ENCODE data around the gene NEDD9.

NEDD9 gene

GRCh38 chr6:11260249-11261038 is 28.0 kb upstream of the NEDD9 start:
- DNase-seq = no peak

GRCh38 chr6:11258260-11259237 is 26.1 kb upstream of the NEDD9 start:
- DNase-seq = peak; percentile 53

- DNase-seq = no peak
These were observed 23.1 kb upstream of the NEDD9 start for GRCh38 chr6:11255610-11256009.

- no peak for DNase-seq
These were observed 21.1 kb upstream of the NEDD9 start for GRCh38 chr6:11253594-11253993.

GRCh38 chr6:11251553-11252360 is 19.3 kb upstream of the NEDD9 start:
- no peak for DNase-seq

GRCh38 chr6:11250108-11250507 is 17.6 kb upstream of the NEDD9 start:
- no peak for DNase-seq

- DNase-seq = no peak
These were observed 16.7 kb upstream of the NEDD9 start for GRCh38 chr6:11248974-11249761.

GRCh38 chr6:11246722-11247121 is 14.3 kb upstream of the NEDD9 start:
- DNase-seq = no peak

- no peak for DNase-seq
These were observed 13.2 kb upstream of the NEDD9 start for GRCh38 chr6:11245381-11246256.

GRCh38 chr6:11244387-11245126 is 12.1 kb upstream of the NEDD9 start:
- DNase-seq = no peak

- no peak for DNase-seq
These were observed 11.4 kb upstream of the NEDD9 start for GRCh38 chr6:11243861-11244260.

- no peak for DNase-seq
These were observed 10.2 kb upstream of the NEDD9 start for GRCh38 chr6:11242711-11243110.

GRCh38 chr6:11241793-11242201 is 9.3 kb upstream of the NEDD9 start:
- DNase-seq = no peak

GRCh38 chr6:11241154-11241792 is 8.8 kb upstream of the NEDD9 start:
- no peak for DNase-seq

GRCh38 chr6:11237956-11238355 is 5.5 kb upstream of the NEDD9 start:
- no peak for DNase-seq

GRCh38 chr6:11237428-11237827 is 5.0 kb upstream of the NEDD9 start:
- DNase-seq = no peak

GRCh38 chr6:11236915-11237314 is 4.4 kb upstream of the NEDD9 start:
- DNase-seq = no peak

GRCh38 chr6:11236076-11236750 is 3.7 kb upstream of the NEDD9 start:
- DNase-seq = peak; percentile 32

- no peak for DNase-seq
These were observed 2.6 kb upstream of the NEDD9 start for GRCh38 chr6:11235062-11235461.

Measured in hematopoietic multipotent progenitor cell treated with erythropoietin and hydrocortisone succinate and interleukin-3 and kit ligand, for 4 days (in vitro differentiated cells).